Right renal cortex interstitium (tissue), 3 donors: ENCODE data around the gene NSRP1. TPM values are rescaled to one million over a fixed set of nuclear protein-coding genes. Genes with fewer than 3 reads are reported as not detected.
"Not testable (repeated sequence)": the region's sequence is repeated elsewhere in the genome, so short reads cannot be mapped to it uniquely, and the experiment has no call there.

ENCODE experiments used
- DNase-seq, 3 donors: peaks; one replicate each; pipeline ENCODE4 v3.0.0-alpha.2; 2013; ENCODE audit warnings: low read depth in 3 of 3, low spot score in 2 of 3
- polyA plus RNA-seq, 3 donors: library from polyadenylated mRNA; unstranded; fragments of 120-200 nt; gene quantifications; one replicate each; pipeline ENCODE4 v1.2.1, GENCODE V29; 2013; ENCODE audit not compliant: insufficient read length in 3 of 3

NSRP1 gene, protein sequence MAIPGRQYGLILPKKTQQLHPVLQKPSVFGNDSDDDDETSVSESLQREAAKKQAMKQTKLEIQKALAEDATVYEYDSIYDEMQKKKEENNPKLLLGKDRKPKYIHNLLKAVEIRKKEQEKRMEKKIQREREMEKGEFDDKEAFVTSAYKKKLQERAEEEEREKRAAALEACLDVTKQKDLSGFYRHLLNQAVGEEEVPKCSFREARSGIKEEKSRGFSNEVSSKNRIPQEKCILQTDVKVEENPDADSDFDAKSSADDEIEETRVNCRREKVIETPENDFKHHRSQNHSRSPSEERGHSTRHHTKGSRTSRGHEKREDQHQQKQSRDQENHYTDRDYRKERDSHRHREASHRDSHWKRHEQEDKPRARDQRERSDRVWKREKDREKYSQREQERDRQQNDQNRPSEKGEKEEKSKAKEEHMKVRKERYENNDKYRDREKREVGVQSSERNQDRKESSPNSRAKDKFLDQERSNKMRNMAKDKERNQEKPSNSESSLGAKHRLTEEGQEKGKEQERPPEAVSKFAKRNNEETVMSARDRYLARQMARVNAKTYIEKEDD
- 10 to 100 TPM; 43.6 to 54.3 (median 47.1) TPM for polyA plus RNA-seq

DNA sequence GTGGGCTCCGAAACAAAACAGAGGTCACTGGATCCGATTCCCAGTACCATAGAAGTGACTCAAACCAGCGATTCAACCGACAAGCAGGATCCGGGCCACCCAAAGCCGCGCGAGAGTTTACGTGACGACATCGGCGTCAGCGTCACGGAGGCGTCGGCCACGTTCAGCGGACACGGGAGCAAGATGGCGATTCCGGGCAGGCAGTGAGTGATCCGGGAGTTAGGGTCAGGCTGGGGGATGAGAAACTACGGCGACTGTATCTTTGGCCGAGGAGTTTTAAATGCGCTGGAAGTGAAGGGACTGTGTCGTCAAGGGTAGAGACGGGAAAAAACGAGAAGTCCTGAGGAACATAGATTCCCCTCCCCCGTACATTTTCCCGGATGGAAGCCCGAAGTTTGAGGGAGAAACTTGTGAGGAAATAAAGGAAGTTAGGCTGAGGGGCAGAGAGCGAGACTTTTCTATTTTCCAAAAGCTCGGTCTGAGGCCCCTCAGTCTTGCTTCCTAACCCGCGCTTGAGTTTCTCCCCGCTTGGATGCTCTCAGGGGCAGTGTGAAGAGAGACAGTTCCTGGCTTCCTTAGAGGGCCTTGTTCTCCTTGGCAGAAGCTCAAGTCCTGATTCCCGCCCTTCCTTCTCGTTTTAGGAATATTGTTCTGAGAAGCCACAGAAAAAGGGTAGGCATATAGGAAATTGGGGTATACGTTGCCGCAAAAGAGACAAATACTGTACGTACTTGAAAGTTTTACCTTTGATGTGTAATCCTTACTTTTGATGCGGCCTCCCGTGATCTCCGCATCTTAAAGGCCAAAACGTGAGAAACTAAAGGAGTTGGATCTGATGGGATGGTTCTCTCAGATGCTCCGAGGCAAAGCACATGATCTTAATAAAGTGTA, at the start of gene NSRP1:
Gene NSRP1, plus strand, starts transcription at position 156 of the 891 bp plus-strand sequence. Its CDS starts 28 bp downstream, at position 184.
- DNase-seq = peak; percentile 92

DNA sequence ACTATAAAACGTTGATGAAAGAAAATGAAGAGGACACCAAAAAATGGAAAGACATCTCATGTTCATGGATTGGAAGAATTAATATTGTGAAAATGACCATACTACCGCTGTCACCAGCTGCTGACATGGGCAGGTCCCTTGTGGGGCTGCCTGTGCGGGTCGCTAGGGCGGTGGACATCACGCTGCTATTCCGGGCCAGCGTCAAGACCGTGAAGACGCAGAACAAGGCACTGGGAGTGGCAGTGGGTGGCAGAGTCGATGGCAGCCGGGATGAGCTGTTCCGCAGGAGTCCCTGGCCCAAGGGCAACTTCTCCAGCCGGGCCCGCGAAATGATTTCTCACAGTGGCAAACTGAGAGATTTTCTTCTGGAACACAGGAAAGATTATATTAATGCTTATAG, 48.2 kb upstream of the NSRP1 start:
- DNase-seq = no peak

DNA sequence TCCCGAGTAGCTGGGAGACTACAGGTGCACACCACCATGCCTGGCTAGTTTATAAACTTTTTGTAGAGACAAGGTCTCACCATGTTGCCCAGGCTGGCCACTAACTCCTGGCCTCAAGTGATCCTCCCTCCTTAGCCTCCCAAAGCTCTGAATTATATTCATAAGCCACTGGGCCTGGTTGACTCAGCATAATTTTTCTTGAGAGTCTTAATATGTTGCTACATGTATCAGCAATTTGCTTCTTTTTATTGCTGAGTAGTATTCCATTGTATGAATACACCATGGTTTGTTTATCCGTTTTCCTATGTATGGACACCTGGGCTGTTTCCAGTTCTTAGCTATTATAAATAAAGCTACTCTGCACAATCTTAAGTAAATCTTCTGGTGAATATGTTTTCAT, 42.4 kb upstream of the NSRP1 start:
- DNase-seq = no peak

DNA sequence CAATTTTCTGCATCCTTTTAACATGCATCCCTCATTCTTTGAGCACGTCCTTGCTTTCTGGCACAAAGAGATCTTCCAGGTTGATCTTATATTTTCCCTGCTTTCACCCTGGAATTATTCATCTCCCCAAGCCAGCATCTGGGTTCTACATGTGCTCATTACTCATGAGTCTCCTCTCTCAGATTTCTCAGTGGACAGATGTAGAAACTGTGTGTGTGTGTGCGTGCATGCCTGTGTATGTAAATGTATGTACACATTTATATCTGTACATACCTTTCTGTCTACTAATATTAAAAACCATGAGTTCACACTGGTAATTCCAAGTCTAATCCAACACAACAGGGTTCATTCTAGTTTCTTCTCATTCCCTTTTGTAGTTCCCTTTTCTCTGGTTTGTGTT, 41.9 kb upstream of the NSRP1 start:
- no peak for DNase-seq

DNA sequence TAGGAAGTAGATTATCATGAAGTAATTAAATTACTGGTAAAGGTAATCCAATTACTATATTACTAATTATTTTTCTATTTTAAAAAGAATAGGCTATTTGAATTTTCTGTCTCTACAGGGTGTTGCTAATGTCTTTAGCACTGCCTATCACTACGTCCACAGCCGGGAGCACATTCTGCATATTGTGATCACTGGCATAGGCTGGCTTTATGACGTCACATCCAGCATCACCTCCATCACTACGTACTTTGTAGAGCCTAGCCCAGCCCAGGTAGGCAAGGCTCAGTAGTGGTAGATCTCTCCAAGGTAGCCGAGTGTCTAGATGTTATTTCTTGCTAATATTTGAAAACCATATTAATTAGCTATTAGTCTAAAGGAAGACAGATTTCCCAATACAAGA, 33.8 kb upstream of the NSRP1 start:
- no peak for DNase-seq

DNA sequence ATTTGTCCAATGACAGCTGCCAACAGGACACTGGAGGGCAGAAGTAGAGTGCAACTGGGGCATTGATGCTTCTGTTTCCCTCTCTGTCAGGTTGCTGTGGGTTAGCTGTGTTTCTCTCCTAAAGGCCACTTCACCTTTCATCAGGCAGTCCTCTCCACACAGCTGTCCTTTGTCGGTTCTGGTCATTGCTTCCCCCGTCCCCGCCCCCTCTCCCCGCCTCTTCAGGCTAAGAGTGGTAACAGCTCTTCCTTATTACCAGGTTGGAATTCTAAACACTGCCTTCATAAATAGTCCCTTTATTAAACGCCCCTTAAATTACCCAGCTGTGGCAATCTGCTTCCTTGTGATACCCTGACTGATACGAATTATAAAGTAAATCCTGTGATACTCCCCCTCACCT, 31.8 kb upstream of the NSRP1 start:
- DNase-seq = peak in 1 of 3 donors; percentile 26

DNA sequence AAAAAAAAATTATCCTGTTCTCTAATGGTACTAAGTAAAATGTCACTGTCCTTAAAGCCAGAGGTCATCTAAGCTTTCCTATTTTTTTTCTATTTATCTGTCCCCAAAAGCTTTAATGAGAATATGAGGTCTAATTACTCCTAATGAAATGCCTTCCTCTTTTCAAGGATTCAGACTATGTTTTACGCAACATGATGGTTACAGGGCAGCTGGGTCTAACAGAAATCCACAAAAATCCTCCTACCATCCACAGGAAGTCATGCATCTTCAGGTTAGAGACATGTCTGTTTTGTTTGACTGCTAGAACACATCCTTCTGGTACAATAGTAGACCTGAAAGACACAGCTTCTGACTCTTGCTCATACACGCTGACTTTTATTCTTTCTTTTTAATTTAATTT, 29.7 kb upstream of the NSRP1 start:
- no peak for DNase-seq

DNA sequence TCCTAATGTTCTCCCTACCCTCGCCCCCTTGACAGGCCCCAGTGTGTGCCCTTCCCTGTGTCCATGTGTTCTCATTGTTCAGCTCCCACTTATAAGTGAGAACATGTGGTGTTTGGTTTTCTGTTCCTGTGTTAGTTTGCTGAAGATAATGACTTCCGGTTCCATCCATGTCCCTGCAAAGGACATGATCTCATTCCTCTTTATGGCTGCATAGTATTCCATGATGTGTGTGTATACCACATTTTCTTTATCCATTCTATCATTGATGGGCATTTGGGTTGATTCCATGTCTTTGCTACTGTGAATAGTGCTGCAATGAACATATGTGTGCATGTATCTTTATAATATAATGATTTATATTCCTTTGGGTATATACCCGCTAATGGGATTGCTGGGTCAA, 29.2 kb upstream of the NSRP1 start:
- not testable (repeated sequence) for DNase-seq

DNA sequence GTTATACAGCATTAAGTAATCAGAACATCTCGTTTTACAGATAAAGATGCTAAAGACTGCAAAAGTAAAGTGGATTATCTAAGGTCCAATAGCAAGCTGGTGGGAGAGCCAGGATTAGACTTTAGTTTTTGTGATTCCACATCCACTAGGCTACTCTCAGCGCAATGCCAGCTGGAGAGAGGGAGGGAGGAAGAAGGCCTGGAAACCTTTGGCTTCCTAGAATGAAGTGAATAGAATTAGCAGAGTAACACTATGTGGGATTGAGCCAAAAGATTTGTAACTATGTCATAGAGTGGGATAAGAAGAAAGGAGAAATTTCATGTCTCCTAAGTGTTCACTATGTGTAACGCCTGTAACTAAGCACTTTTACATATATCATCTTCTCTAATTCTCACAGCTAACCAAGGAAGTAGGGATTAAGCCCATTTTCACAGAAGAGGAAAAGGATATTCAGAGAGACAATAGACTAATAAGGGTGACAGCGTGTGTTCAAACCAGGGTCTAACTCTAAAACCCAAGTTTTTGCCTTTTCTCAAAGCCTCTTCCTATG, 25.4 kb upstream of the NSRP1 start:
- DNase-seq = no peak

DNA sequence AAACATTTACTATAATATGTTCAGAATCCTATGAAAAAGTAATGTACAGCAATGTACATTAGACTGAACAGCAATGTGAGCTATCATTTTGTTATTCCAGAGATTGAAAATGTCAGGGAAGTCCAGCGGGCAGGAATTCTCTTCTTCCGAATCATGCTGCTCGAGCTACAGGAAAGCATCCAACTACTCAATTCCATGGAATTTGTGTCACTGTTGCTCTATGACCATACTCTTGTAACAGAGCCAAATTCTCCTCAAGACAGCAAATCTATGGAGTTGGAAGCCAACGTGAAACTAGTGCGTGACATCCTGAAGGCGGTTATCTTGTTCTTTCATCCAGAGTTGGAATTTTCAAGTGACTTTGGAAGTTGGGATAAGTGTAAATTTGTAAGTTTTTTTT, 24.8 kb upstream of the NSRP1 start:
- DNase-seq = no peak

DNA sequence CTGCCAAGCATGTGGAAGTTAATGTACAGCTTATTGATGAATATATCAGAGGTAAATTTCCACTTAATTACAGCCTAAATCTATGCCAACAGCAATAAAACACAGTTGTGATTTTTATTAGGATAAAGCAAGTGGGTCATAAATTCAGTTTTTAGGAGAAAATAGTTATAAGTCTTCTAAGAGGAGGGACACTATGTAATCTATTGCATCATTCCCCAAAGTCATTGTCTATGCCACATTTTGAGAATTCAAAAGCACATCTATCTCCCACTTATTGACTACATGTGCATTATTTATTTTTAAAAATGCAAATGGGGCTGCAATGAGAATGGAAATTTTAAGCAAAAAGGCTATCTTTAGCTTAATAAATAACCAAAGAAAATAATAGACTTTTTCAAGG, 23.7 kb upstream of the NSRP1 start:
- no peak for DNase-seq

DNA sequence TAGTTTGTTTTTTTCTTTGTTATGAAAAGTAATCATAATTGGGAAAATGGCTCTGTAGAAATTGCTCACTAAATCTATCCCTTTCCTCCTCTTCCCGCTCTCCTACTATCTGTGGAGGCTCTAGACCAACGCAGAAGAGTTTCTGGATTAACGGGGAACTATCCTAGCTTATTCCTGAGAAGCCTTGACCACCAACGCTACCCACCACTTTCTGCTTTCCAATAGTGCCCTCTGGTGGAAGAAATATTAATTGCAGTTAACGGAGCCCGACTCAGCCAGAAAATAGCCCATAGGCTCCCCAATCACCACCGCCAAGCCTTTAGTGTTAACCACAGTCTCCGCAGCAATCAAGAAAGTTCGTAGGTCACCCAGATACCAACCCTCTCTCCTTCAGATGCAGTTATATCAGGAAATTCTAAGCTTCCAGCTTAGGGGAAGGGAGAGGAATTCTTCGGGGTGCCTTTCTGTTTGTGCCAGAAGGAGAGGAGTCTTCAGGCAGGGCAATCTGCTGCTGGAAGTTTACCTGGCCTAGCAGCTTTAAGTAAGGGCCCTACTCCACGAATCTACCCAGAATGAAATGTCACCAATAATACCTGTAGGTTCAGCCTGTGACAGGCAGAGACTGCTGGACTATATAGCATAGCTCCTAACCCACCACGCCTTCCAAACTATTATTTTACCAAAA, 23.0 kb upstream of the NSRP1 start:
- peak in 2 of 3 donors; percentile 52 to 64 for DNase-seq

DNA sequence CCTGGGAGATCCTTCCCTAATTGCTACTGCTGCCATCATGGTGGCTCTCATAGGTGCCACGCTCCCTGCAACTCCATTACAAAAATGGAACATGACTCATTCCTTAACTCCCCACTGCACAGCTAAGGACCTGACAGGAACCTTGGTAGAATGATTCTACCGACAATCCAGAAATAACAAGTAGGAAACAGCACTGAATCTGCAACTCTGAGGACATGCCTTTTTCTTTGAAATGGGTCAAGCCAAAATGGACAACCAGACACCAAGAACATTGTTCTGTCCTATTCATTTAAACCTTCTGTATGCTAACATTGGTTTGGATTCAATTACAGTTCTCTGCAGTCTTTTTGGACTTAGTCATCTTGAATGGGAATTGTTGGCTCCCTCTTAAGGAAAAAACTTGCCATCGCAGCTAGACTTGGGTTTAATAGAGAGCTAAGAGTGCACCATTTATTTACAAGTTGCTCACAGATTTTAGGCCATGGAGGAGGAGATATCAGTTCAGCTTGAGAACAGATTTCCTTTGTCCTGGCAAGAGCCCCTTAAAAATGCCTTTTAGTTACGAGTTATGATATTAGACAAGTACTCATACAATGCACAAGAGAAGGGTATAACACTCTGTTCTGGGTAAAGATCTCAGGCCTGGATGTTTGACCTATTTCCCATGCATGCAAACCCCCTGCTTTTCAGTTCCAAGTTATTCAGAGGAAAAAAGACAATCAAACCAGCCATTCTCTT, 20.9 kb upstream of the NSRP1 start:
- no peak for DNase-seq

DNA sequence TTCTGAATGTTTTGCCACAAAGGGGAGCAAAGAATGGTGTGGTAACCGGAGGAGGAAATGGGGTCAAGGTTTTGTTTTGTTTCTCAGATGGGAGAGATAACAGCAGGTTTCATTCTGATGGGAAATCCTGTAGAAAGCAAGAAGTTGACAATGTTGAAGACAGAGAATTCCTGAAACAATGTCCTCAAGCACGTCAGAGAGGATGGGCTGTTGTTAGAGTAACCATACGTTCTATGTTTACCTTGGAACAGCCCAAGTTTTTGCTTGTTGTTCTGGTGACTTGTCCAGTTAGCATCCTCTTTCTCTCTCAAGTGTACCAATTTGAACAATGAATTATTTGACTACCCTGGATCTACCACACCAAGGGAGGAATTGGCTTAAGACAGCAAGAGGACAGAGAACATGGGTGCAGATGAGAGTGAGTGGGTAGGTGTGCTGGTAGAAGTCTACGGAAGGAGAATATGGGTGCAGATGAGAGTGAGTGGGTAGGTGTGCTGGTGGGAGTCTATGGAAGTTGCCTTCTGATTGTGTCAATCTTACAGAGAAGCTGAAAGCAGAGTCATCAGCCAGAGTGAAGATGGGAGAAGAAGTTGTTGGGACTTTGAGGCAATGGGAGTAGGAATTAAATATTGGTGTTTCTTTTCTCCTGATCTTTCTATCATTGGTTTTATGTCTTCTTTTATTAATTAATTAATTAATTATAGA, 14.8 kb upstream of the NSRP1 start:
- DNase-seq = no peak

DNA sequence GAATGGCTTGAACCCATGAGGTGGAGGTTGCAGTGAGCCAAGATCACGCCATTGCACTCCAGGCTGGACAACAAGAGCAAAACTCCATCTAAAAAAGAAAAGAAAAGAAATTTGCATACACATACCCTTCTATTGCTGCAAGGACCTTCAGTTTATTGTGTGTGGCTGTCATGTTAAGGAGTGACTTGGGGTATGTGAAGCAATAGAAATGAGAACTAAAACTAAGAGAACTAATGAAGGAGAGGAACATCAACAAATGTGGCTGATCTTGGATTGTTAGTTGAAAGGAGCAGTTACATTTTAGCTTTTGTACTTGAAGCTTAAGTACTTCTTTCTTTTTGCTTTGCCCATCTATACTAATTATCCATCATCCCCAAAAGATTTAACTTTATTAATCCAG, 12.7 kb upstream of the NSRP1 start:
- no peak for DNase-seq

DNA sequence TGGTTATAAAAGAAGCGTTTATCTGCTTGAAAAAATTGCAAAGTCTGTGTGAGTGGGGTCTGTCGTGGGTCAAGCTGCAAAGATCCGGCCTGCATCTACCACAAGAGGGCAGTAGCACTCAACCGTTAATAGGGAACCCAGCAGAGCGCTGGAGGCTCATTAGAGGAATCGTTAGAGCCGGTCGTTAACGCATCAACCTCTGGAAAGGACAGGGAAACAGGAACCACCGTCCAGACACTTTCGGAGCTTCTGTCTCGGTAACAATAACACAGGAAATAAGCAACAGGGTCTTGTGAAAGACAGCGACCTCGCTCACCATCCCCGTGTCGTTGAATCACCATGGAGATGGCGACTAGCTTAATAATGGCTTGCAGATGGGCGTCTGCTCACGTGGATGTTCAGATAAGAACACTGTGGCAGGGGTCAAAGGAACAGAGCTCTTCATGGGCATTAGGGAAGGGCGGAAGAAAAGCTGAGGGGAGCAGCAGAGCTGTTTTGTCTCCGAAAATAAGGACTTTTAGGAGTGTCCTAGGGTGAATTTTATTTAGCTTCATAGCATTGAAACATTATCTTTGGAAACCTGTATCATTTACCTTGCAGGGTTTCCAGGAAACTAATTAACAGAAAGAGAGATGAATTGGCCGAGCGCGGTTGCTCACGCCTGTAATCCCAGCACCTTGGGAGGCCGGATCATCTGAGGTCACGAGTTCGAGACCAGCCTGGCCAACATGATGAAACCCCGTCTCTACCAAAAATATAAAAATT, 11.9 kb upstream of the NSRP1 start:
- DNase-seq = peak; percentile 76 to 80 (median 79)

DNA sequence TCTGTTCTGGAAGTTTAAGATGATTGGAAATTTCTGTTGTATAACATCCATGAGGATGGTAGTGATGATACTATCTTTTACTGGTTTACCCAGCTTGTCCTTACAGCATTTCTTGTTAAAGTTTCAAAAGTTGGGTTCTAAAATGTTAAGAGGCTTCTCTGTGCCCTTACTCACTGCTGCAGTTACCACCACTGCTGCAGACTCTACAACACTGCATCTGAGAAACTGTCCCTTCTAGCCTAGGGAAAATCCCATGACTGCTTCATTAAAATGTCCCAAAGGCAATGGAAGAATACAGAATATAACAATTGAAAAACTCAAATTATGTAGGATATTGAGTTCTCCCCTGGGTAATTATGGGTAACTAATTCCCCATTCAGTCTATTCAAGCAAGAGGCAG, 3.8 kb upstream of the NSRP1 start:
- no peak for DNase-seq

DNA sequence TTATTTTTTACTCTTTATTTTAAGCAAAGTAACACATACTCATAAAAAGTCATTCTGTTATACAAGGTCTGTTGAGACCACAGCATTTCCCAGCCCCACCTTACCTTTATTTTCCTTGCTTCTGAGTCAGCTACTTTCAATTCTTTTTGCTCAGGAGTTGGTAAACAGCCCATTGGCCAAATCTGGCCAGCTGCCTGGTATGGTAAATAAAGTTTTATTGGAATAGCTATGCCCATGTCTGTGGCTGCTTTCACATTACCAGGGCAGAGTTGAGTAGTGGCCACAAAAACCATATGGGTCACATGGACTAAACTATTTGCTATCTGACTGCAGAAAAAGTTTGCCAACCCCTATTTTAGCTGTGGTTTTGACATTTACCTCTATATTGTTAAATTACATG, 3.4 kb upstream of the NSRP1 start:
- DNase-seq = no peak

DNA sequence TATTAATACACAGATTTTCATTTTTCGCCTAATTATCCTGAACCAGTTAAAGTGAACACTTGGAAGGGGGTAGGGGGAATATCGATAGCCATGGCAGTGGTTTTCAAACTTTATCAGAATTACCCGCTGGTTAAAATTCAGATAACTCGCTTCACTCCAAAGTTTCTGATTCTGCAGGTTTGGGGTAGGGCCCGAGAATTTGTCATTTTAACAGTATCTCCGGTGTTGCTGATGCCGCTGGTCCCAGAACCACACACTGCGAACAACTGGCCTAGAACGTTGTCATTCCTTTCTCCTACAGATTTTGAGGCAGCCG, 313 bp upstream of the NSRP1 start:
- DNase-seq = no peak
